Ovary (tissue), 9 donors: ENCODE results near the gene CCR5. TPM values are rescaled to one million over a fixed set of nuclear protein-coding genes. Genes with fewer than 3 reads are reported as not detected.
"Not testable (repeated sequence)": the region's sequence is repeated elsewhere in the genome, so short reads cannot be mapped to it uniquely, and the experiment has no call there.

Experiments
- DNase-seq, 5 donors: peaks; one replicate each; pipeline ENCODE4 v3.0.0-alpha.2; 2019 to 2020
- H3K27ac ChIP-seq, 2 donors: fragments of 200-600 bp; one replicate each; pipeline versions ENCODE4 v1.5.1 to v1.8.0; 2019 to 2022
- H3K27me3 ChIP-seq: fragments of 200-600 bp; one replicate; pipeline ENCODE4 v1.8.0; 2022
- H3K36me3 ChIP-seq: fragments of 200-600 bp; sonication (generic); one replicate; pipeline ENCODE4 v1.5.1; 2019
- H3K4me1 ChIP-seq: one replicate; pipeline ENCODE4 v1.8.1; 2013; ENCODE audit warnings: mild to moderate bottlenecking, moderate library complexity; ENCODE audit not compliant: insufficient read depth
- H3K4me3 ChIP-seq: fragments of 200-600 bp; sonication (generic); one replicate; pipeline ENCODE4 v1.5.1; 2017
- H3K9me3 ChIP-seq, 2 donors: fragments of 200-600 bp in 1 of 2; sonication (generic) in 1 of 2; one replicate each; pipeline versions ENCODE4 v1.5.1 to v1.8.1; 2013 to 2019; ENCODE audit warnings: mild to moderate bottlenecking in 1 of 2, moderate library complexity in 1 of 2
- CTCF ChIP-seq, 3 donors: fragments of 450-650 bp in 2 of 3; fragments of 200-600 bp in 1 of 3; IDR thresholded peaks; one replicate each; pipeline versions ENCODE4 v1.5.1 to v1.8.0; 2016 to 2022; ENCODE audit warnings: antibody characterized with exemption in 3 of 3, mild to moderate bottlenecking in 1 of 3
- EP300 ChIP-seq: sonication (generic); formaldehyde crosslinking; IDR thresholded peaks from one replicate; pipeline ENCODE4 v1.6.1; 2017; ENCODE audit warnings: antibody characterized with exemption
- POLR2A ChIP-seq: fragments of 450-650 bp; IDR thresholded peaks from one replicate; pipeline ENCODE4 v1.6.1; 2017; ENCODE audit warnings: antibody characterized with exemption, mild to moderate bottlenecking, moderate library complexity
- WGBS, 3 donors: extraction: QIAGEN DNeasy Blood & Tissue Kit in 1 of 3; methylation state at CpG; one replicate each; pipeline versions ENCODE4 v1.1.5 to v1.1.7; 2013 to 2017; 5-methylcytosine and 5-hydroxymethylcytosine counted together
- intact Hi-C, 4 donors: fragments of 100-400 bp; cut with DNase I; formaldehyde crosslinking; loops; one replicate each; pipeline versions ENCODE4 v1.11.0 to v1.15.1; 2022 to 2023
- polyA plus RNA-seq, 2 donors: library from polyadenylated mRNA; stranded (reverse); fragments of 200-250 nt in 1 of 2; fragments of 350-450 nt in 1 of 2; fragmentation: Illumina TruSeq in 1 of 2; extraction: RNeasy Lipid Tissue Mini Kit (QIAGEN cat#74804) in 1 of 2; gene quantifications; one replicate each; pipeline ENCODE4 v1.2.3, GENCODE V29; 2013 to 2014
- total RNA-seq, 7 donors: library from RNA; depleted of rRNA in 2 of 7; stranded (reverse); fragments of >200 nt in 2 of 7; fragmentation: NEBNext Ultra II Directional in 3 of 7; extraction: Animal tissue kit (Norgen Biotek cat#: 25700) in 3 of 7; gene quantifications; one replicate each; pipeline versions ENCODE4 v1.1.0 to v1.2.4, GENCODE V29; 2016 to 2023
- donor health status: DM: no; HTN: no; CAD: no; lungs with moderate emphysema.
- donor health status: DM: no; HTN: no; CAD: no.
- donor health status: Bipolar disorder and iron deficiency.
- donor health status: DM: yes; HTN: yes; CAD: no.
- donor health status: DM: no; HTN: no; CAD: no.
- donor health status: DM: yes; HTN: yes; CAD: no.

The CCR5 gene
- total and polyA plus RNA-seq, 9 donors: 0.23 to 7.4 (median 0.92) TPM

- intact Hi-C loops: no loop called here
- Histone ChIP-seq H3K4me3 (no peak overlapping the region), H3K4me1 (no peaks in the 10 kb centered on the region), H3K27me3 (no peaks in the 10 kb centered on the region), H3K9me3 (no peaks in the 10 kb centered on the region), H3K36me3 (no peaks in the 10 kb centered on the region), H3K27ac (no peak overlapping the region)
- WGBS, 3 donors: 45 to 55% (median 53%) methylated on average over 6 of the region's 6 CpGs
- no peak for TF ChIP-seq EP300
- no peak for TF ChIP-seq CTCF (IDR thresholded peaks at IDR 0.05)
- no peak for TF ChIP-seq POLR2A
- no peak for DNase-seq
Observed at GRCh38 chr3:46389306-46389705, 18.6 kb downstream of the CCR5 start.

GRCh38 chr3:46391526-46391925, 20.8 kb downstream of the CCR5 start:
- H3K27me3 ChIP-seq, intact Hi-C loops, DNase-seq, H3K36me3 ChIP-seq, H3K4me3 ChIP-seq, H3K27ac ChIP-seq, H3K4me1 ChIP-seq, H3K9me3 ChIP-seq: not testable (repeated sequence)
- 84 to 86% (median 84%) methylated on average over 5 of the region's 5 CpGs for WGBS, 3 donors

- Histone ChIP-seq H3K27me3 (no peaks in the 10 kb centered on the region), H3K4me3 (no peak overlapping the region), H3K27ac (no peak overlapping the region), H3K36me3 (no peaks in the 10 kb centered on the region), H3K9me3 (no peaks in the 10 kb centered on the region), H3K4me1 (no peaks in the 10 kb centered on the region)
- intact Hi-C loops: no loop called here
- no peak for DNase-seq
- WGBS, 3 donors: 63 to 71% (median 68%) methylated on average over 2 of the region's 2 CpGs
- TF ChIP-seq POLR2A (no peak), EP300 (no peak), CTCF (IDR thresholded peaks at IDR 0.05) (no peak)
Observed at GRCh38 chr3:46393011-46393410, 22.3 kb downstream of the CCR5 start.

DNA sequence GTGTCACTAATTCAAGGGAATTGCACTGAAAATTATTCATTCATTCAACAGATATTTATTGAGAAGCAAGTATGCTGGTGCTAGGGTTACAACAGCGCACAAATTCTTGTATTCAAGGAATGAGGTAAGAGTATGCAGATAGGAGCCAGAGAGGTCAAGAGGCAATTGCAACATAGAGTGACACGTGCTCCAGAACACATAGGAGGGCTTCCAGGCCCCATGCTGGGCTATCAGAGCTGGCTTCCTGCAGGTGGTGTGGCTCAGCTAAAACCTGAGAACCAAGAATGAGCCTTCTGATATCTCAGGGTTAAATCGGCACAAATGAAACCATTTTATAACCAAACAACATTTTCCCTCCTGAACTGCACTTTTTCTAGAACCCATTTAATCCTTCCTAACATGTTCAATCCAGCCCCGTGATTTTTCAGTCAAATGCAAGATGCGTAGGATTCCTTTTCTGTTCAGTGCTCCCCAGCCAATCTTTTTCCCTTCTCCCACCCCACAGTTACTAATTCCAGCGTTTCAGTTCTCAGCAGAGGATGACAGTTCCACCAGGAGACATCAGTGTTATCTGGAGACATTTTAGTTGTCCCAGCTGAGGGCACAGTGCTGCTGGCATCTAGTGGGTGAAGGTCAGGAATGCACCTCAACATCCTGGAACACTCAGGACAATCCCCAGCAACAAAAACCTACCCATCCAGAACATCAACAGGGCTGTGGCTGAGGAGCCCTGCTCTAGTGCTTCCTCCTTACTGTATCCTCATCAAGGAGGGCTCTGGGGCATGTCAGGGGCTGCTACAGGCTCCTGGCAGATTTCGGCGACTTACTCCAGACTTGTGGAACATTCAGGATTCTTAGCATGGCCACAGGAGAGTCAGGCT, 23.0 kb downstream of the CCR5 start:
- Histone ChIP-seq H3K36me3 (no peaks in the 10 kb centered on the region), H3K9me3 (no peaks in the 10 kb centered on the region), H3K27me3 (no peaks in the 10 kb centered on the region), H3K4me3 (no peak overlapping the region), H3K27ac (no peak overlapping the region), H3K4me1 (no peaks in the 10 kb centered on the region)
- intact Hi-C loops: no loop called here
- no peak for TF ChIP-seq EP300
- TF ChIP-seq POLR2A: no peak
- no peak for TF ChIP-seq CTCF (IDR thresholded peaks at IDR 0.05)
- DNase-seq: no peak
- WGBS, 3 donors: 77 to 78% (median 77%) methylated on average over 8 of the region's 8 CpGs

- Histone ChIP-seq H3K4me1 (no peaks in the 10 kb centered on the region), H3K36me3 (no peaks in the 10 kb centered on the region), H3K9me3 (no peaks in the 10 kb centered on the region), H3K27ac (no peak overlapping the region), H3K4me3 (no peak overlapping the region), H3K27me3 (no peaks in the 10 kb centered on the region)
- no peak for TF ChIP-seq CTCF (IDR thresholded peaks at IDR 0.05)
- no peak for TF ChIP-seq POLR2A
- TF ChIP-seq EP300: no peak
- intact Hi-C loops: no loop called here
- no peak for DNase-seq
- WGBS, 3 donors: 31 to 39% (median 35%) methylated on average over 6 of the region's 6 CpGs
Observed at GRCh38 chr3:46395210-46395661, 24.5 kb downstream of the CCR5 start.
